NCI-H1436 treated with DMSO at 0.1 percent for 48 hours (cell line): ENCODE measurements around the gene CCDC93.
"Not testable (repeated sequence)": the region's sequence is repeated elsewhere in the genome, so short reads cannot be mapped to it uniquely, and the experiment has no call there.

Experiments used
- DNase-seq: peaks from one replicate; lab custom pipeline; 2025; lab: John Stamatoyannopoulos, UW

The CCDC93 gene

DNA sequence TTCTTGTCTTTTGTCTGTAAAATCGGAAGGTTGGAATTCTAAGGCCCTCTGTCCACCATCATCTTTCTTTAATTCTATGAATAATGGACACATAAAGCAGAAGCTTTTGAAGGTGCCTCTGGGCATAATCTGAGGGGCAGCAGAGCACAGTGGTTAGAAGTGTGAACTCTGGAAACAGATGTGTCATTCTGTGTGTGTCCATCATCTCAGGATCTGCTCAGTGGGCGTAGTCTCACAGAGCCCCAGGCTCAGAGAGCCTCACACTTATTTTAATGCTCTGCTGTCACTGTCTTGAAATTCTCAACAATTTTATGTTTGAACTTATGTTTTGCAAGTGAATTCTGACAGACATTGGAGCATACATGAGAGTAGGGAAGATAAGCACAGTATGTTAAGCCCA lies 31.0 kb upstream of the CCDC93 start:
- DNase-seq, result no peak

DNA sequence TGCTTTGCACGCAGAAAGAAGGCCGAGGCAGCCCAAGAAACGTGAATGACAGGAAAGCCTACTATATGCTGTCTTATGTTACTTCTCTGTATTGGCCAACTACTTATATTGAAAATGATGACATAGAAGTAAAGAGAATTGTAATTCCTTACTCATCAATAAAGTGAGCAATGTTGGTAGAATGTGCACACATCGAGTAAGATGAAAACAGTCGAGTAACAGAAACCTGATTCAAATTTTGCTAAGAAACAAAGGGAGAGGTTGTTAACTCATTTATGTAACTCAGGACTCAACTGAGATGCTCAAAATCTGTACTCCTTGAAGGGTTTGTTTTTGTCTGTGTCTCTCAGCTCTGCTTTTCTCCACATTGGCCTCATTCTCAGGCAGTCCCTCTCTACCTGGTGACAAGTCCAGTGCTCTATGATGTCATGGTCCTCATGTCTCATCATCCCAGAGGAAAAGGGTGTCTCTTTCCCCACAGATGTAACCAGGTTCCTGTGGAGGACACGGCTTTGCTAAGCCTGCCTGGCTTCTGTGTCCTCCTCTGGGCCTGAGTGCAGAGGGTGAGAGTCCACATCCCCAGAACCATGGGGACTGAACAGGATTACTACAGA lies 30.3 kb upstream of the CCDC93 start:
- no peak for DNase-seq

DNA sequence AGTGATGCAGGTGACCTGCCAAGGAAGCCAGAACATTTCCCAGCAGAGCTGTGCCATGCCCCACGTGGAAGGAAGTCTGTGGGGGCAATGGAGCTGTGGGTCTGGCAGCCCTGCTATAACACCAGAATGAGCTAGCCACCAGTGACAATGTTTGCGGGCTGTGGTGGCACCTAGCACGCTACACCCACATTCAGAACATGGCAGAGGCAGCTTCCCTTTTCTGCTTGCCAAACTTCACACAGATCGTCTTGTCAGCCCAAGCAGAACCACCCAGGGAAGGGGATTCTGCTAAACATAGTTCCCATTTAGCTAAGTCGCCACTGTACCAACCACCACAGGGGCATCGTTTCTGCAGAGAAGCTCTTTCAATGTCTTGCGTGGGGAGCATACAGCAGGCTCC lies 27.0 kb upstream of the CCDC93 start:
- DNase-seq, result no peak

DNA sequence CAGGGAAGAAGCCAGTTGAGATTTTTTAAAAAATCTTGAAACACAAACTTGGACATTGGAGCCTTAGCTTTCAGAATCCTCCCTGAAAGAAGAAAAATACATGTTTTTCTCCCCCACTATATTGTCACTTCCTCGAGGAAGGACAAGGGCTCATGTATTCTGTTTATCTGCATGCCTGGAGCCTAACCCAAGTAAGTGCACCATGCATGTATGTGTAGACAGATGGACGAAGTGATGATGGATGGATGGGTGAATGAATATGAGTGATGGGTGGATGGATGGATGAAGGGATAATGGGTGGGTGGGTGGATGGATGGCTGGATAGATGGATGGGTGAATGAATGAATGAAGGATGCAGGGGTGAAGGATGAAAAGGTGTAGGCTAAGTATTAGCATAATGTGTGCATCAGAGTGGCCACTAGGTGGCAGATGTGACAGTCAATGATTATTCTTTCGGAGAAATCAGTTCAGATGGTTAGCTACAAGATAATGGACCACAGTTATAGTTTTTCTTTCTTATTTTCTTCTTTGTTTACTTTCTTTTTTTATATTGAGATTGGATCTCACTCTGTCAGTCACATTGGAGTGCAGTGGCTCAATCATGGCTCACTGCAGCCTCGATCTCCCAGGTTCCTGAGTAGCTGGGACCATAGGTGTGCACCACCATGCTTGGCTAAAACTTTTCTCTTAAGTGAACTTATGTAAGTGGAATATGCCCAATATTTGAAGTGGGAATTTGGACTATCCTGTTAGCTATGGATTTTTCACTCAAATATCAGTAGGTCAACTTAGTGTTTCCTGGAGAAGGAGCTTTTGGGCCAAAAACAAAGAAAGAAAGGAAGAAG lies 18.5 kb upstream of the CCDC93 start:
- DNase-seq, result no peak

DNA sequence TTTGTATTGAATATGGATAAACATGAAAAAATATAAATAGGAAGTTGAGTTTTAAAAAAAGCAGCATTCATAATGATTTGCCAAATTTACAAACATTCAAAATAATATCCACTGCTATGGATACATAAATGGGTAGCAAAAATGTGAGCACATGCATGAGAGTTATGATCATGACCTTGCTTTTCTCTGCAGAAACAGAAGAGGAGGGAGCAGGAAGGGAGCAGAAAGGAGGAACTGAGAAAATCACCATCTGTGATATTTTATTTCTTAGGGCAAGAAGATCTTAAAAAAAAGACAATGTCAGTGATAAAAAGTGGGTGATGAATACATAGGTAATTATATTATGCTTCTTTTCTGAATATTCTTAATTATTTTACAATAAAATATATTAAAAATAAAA lies 17.7 kb upstream of the CCDC93 start:
- DNase-seq, result no peak

DNA sequence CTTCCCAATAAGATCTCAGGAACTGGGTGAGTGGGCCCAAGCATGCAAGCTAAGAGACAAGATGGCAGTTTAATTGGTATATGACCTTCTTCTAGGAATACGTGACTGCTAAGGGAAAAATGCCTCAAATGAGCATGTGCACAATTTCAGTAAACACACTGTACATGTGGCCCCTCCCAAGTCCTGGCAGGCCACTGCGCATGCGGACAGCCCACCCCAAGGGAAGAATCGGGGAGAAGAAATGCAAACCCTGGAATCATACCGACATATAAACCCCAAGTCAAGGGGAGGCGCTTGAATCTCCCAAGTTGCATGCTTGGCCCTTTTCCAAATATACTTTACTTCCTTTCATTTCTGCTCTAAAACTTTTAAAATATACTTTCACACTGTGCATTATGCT lies 15.2 kb upstream of the CCDC93 start:
- DNase-seq, result no peak

DNA sequence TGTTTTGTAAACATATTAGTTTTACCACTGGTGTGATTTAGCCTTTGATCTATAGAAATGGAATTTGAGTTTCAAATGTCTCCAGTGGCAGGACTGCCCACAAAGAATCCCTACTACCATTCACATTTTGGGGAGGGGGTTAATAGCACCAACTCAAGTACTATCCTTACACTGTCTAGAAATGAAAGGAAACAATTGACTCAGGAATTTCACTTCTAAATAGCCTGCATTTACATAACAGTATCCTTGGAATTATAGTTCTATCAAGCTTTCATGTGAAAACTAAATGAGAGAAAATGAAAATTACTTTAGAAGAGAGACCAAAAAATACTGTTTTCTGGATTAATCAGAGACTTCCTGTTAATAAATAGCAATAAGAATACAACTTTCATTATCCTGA lies 7.5 kb upstream of the CCDC93 start:
- no peak for DNase-seq

DNA sequence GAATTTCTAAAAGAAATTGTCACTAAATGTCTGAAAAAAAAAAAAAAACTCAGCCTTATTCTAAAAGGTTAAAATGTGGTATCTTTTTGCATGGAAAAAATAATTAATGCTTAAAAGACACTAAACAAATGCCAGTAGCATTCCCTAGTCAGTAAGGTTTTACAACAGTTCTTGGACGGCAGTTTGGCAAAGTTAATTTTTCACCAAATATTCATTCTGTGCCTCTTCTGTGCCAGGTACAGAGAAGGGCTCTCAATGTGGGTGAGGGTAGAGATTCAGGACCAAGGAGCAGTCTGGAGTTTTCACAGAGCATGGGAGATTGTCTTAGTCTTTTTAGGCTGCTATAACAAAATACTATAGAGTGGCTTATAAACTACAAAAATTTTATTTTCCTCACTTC lies 6.0 kb upstream of the CCDC93 start:
- no peak for DNase-seq

DNA sequence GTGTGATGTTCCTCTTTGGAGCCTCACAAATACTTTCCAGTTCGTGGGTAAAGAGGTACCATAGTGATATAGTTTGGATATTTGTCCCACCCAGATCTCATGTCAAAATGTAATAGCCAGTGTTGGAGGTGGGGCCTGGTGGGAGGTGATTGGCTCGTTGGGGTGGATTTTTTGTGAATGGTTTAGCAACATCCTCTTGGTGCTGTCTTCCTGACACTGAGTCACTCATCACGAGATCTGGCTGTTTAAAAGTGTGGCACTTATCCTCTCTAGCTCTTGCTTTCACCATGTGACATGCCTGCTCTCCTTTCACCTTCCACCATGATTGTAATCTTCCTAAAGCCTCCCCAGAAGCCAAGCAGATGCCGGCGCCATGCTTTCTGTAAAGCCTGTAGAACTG lies 3.0 kb upstream of the CCDC93 start:
- no peak for DNase-seq

DNA sequence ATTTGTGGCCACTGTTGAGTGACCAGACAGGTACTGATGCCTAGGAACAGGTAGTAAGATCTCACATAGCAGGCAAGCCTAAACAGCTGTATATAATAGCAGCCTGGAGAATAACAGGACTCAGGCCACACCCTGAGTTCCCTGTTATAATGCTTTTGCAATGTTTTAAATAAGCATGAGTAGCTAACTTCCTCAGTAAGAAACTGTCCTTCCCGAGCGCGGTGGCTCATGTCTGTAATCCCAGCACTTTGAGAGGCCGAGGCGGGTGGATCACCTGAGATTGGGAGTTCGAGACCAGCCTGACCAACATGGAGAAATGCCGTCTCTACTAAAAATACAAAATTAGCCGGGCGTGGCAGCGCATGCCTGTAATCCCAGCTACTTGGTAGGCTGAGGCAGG lies 1.9 kb upstream of the CCDC93 start:
- not testable (repeated sequence) for DNase-seq

DNA sequence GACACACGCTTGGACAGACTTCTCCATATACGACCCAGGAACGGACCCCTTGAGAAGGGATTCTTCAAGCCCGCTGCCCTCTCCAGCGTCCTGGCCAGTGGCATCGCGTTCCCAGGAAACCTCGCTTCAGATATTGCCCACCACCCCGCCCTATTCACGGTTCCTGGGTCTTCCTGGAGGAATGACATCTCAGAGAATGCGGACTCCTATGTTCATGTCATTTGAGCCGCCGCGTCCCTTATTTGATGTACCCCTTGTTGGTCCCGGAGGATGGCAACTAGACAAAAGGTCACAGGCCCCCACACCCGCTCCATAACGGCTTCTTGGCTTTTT lies 588 bp upstream of the CCDC93 start:
- no peak for DNase-seq

DNA sequence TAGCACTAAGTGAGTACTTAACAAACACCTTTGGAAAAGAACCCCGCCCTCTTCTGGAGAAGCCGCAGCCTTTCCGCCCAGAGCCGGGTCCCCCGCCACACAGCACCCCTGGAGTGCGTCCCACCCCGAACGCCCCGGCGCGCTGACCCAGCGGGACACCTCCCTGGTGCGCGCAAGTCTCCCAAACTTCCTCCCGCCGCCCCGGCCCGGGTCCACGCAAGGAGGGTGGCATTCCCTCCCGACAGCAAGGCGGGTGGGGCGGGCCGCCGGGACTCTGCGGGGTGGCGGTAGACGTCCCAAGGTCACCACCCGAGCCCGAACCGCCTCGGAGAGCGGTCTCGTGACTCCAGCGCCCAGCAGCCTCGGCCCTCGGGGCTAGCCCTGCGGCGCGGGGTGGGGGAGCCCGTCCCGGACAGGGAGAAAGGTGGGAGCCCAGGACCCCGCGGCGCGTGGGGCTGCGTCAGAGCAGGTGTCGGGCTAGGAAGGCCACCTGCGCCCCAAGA lies 598 bp downstream of the CCDC93 start:
- DNase-seq, result no peak

DNA sequence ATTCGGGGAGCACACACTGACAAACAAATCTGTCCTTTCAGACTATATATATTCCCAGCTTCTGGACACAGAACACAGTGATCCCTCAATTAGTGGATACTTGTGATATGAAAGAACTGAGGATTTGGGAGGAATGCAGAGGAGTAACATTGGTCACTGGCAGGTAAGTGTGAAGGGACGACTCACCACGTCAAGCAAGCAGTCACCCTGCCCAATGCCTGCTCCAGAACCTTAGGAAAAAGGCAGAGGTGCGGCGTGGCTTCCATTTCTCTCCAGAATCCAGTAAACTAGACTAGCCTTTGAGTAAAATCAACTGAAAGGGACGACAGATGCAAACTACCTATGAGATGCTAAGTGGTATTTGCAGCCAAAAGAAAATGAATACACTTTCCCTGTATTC lies 1.1 kb downstream of the CCDC93 start:
- no peak for DNase-seq

DNA sequence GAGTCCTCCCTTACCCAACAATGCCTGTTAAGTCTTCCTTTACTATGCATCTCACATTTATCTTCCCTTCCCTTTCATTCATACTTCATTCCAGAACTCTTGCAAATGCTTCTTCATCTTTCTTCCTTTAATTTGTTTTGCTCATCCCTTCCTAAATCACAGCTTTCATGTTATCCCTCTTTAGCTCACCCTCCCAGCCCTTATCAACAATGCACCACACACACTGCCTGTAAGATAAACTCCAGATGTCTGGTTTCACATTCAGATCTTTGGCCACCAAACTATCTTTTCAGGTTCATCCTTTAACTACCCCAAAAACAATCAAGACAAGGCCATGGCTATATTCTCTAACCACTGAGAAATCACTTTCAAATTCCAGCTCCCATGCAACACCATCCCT lies 3.4 kb downstream of the CCDC93 start:
- DNase-seq, result no peak

DNA sequence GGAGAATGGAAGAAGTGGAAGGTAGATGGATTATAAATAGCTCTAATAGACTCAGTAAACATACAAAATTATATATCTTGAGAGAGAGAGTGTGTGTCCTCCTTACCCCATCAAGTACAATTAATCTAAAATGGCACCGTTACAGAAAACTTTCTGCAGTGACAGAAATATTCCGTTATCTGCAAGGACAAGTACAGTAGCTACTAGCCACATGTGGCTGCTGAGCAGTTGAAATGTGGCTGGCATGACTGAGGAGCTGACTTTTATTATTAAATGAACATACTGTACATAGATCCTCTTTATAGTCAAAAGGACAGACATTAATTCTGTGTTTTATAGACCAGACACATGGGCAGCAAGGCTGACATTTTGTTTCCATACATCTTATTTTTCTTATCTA lies 7.0 kb downstream of the CCDC93 start:
- no peak for DNase-seq

DNA sequence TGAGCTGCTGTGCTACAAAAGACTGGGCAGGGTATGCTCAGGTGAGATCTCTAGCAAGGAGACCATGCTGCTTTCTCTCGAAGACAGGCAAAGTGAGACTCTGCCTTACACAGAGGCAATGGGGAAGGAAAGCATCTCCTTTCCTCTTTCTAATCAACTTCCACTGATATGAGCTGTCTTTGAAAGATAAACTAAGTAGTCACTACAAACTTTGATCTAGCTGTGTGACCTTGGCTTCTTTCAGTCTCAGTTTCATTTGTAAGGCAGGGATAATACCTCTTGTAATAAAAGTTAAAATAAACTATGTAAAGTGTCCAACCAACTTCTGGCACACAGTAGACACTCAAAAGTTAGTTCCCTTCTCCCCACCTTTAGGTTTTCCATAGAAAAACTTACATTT lies 7.5 kb downstream of the CCDC93 start:
- DNase-seq, result no peak

DNA sequence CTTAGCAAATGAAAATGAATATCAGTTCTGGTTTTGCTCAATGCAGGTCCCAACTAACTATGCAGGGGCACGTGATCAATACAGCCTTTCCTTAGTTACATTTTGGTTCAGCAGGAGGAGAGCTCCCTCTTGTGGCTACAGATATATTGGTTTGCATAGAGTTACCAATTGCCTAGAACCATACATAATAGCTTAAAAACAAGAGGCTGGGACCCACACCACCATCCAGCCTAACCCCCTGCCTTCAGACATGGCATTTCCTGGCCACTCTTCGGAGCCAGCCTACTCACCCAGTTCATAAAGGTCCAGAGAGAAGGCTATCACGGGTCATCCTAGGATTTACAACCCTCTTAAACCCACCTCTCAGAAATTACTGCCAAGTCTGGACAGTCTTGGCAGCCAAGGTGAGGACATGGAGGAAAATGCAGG lies 10.5 kb downstream of the CCDC93 start:
- DNase-seq, result peak; percentile 35

DNA sequence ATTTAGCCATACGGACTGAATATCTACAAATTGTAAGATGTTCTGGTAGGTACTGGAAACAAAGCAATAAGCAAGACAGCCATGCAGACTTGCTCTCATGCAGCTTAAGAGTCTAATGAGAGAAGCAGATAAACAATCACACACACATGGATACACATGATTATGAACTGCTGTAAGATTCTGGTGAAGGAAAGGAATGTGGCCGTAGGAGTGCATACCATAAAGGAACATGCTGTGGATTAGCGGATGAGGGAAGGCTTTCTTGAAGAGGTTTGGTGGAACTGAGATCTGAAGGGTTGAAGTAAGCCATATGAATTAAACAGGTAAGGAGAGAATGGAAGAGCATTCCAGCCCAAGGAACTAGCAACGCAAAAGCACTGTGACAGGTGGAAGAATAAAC lies 13.8 kb downstream of the CCDC93 start:
- DNase-seq, result no peak

DNA sequence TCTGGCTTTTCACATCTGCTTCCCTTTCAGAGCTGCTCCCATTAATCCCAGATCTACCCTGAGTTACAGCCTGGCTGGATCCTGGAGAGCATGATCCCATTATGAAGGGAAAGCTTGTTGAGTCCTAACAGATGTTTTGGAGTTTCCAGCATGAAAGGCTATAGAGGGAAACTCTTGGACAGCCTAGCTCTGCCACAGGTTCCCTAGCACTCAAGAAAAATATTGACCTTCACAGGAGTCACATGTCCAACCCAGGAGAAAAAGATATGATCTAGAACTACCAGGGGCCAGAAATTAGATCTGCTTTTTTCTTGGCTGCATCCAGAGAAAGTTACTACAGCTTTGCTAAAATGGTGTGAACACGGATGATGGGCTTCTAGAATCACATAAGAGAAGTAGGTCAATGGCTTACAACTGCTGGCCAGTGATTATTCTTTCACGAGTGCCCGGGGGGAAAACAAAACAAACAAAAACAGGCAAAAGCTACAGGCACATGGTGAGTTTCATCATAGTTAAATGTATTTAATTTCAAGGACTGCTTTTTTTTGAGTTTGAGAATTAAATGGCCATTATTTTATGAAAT lies 15.9 kb downstream of the CCDC93 start:
- DNase-seq, result no peak

DNA sequence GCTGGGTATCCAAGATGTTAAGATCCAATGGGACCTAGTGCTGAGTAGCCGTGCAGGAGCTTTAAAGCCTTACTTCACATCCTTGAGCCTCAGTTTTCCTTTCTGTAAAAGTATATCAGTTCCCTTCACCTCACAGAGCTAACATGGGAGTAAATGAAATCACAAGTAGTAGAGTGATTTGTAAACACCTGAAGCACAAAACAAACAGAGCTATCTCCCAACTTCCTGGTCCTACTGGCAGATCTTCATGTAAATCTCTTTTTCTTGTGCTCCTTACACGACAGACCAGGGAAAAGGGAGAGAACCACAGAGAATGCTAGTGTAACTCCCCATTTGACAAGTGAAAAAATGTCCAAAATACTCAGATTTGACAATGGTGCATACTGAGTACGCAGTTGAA lies 17.3 kb downstream of the CCDC93 start:
- no peak for DNase-seq

DNA sequence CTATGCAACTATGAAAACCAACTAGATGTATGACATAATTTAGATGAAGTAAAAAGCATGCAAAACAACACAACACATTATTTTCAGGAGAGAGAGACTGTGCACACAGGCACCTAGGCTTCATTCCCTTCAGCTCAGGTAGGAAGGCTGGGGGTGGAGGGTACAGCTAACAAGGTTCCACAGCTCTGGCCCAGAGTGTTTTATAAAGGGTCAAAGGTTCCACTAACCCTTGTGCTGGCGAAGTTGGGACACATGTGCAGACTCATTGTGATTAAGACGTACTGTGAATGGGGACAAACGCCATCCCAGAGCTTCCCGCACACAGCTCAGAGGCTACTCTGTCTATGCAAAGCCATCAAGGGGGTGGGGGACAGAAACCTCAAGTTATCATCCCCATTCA lies 19.1 kb downstream of the CCDC93 start:
- no peak for DNase-seq

DNA sequence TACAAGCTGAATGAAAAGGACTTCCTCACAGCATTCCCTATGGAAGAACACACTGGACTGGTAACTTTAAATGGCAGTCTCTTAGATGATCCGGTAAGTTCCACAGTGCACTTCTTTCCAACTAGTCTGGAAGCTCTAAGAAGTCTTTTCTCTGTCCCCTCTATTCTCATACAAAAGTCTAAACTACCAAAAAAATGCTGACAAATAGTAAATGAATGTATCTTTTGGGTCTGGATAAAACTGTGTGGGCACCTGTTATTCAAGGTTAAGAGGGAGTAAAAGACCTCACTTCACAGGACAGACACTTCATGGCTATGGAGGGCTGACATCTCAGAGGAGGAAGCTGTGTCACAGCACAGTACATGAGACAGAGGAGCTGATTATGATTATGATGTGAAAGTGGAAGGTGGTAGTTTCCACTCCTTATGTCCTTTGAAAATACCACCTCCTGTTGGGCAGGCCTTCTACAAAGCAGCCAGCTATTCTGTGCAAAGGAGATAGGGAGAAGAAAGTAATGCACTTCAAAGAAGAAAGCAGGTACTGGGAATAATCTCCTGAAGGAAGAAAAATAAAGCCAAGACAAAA lies 23.9 kb downstream of the CCDC93 start:
- no peak for DNase-seq

DNA sequence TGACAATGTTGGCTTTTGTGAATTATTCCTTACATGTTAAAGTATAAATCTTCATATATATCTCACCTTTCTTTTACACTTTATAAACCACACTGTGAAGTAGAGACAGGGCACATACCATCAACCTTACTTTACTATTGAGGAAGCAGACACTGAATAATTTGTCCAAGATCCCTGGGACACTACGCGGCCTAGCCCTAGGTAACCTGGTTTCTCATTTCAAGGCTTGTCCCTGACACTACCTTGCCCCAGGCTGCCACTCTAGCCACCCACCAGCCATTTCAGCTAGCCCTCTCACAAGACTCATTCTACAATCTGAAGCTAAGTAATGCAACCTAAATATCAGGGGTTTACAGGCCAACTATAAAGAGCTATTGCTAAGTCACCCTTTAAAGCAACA lies 26.7 kb downstream of the CCDC93 start:
- no peak for DNase-seq
